Measurements from ENCODE around the gene SMAD3. TPM values are rescaled to one million over a fixed set of nuclear protein-coding genes. Genes with fewer than 3 reads are reported as not detected.

The SMAD3 gene
- total and polyA plus RNA-seq, 2 of the 4 experiments (the other 2 are of a cell fraction): 71.0 to 177 TPM

GRCh38 chr15:67179411-67179995, 114.1 kb downstream of the SMAD3 start (continued):
- TF ChIP-seq FOS (IDR thresholded peaks at IDR 0.05; ENCODE audit: low read depth, low read length) (no peak), ELK1 (IDR thresholded peaks at IDR 0.05; ENCODE audit: borderline replicate concordance, low read depth, low read length) (no peak)

- peak overlapping the region; percentile 36; the same call in 2 of the 3 replicates for H2BK15ac ChIP-seq (ENCODE audit: low read depth, low read length)
- H4K20me1 ChIP-seq (ENCODE audit: insufficient read depth, low read length): peaks cover 6% of the 10 kb centered on the region
- H2BK20ac ChIP-seq (ENCODE audit: low read depth, low read length): peak overlapping the region; percentile 97
- peak overlapping the region; percentile 84 for H2AK5ac ChIP-seq (ENCODE audit: low read depth, low read length)
- in situ Hi-C loops (cut with MboI; ENCODE audit: low sequenced_read_pairs) (no loop called here), intact Hi-C loops (cut with micrococcal nuclease) (no loop called here), dilution Hi-C loops (cut with HindIII; ENCODE audit: low sequenced_read_pairs, unreplicated experiment) (no loop called here)
- H3K18ac ChIP-seq (ENCODE audit: low read depth, low read length): peak overlapping the region; percentile 78
- WGBS, 2 experiments (ENCODE audit: extremely low coverage in 2 of 2, insufficient read length in 1 of 2): 98% methylated on average over 5 of the region's 11 CpGs; no CpG with 5 or more reads in 1 of the 2 experiments
- 0 out of 2 replicates have a peak overlapping the region, but pooled peaks have one; percentile 68 for H3K56ac ChIP-seq (ENCODE audit: extremely low read depth, insufficient read depth, low read length)
- peaks cover 75% of the 10 kb centered on the region for H3K36me3 ChIP-seq (ENCODE audit: control insufficient read depth, insufficient read depth, low read length)
- H3K9me1 ChIP-seq (ENCODE audit: insufficient read depth, low read length): peaks cover 64% of the 10 kb centered on the region
- H2AFZ ChIP-seq (replicated peaks; ENCODE audit: low read length, poor library complexity): no peak overlapping the region
- H2BK120ac ChIP-seq (ENCODE audit: low read depth, low read length): peak overlapping the region; percentile 97
- peaks cover 64% of the 10 kb centered on the region for H3K4me1 ChIP-seq (ENCODE audit: control insufficient read depth, insufficient read depth, low read length)
- H4K91ac ChIP-seq (ENCODE audit: insufficient read depth, low read depth, low read length): peak overlapping the region; percentile 87
- CTCF ChIA-PET: no interaction called here
- H4K8ac ChIP-seq (ENCODE audit: low read depth in 2 of 2, low read length in 2 of 2): peak overlapping the region; percentile 35 to 96; a peak in 3 of 4 replicates
- no peak overlapping the region for H3K4me2 ChIP-seq (ENCODE audit: low read depth, low read length)
- peak overlapping the region; percentile 90 for H3K27ac ChIP-seq (ENCODE audit: insufficient read depth, low read length)
- BruUV-seq (replicated peaks): TSS peak; percentile 1
- POLR2A ChIA-PET (ENCODE audit: unreplicated experiment): no interaction called here
- H3K9ac ChIP-seq (ENCODE audit: low read depth, low read length): peak overlapping the region; percentile 25; the same call in 1 of the 2 replicates
- ATAC-seq (ENCODE audit: low read depth) (no peak), DNase-seq (no peak)
- no peaks in the 10 kb centered on the region for H3K27me3 ChIP-seq (ENCODE audit: control insufficient read depth, insufficient read depth, low read length)
- H2BK5ac ChIP-seq (ENCODE audit: low read depth, low read length, poor library complexity, severe bottlenecking): peak overlapping the region; percentile 92
- H3K79me1 ChIP-seq (ENCODE audit: low read depth in 1 of 2, low read length in 2 of 2): peaks cover 63 to 91% of the 10 kb centered on the region in 2 experiments
- peak overlapping the region; percentile 95 for H3K4ac ChIP-seq (ENCODE audit: low read depth, low read length)
- H3K9me3 ChIP-seq (ENCODE audit: control insufficient read depth, insufficient read depth, low read length): no peaks in the 10 kb centered on the region
- H3K14ac ChIP-seq (replicated peaks; ENCODE audit: low read depth, low read length): peak overlapping the region; percentile 66
- peak overlapping the region; percentile 59 for H4K5ac ChIP-seq (ENCODE audit: low read depth, low read length)
- H2AK9ac ChIP-seq (replicated peaks; ENCODE audit: low read depth, low read length, poor library complexity): peak overlapping the region; percentile 8
- H3K4me3 ChIP-seq (ENCODE audit: insufficient read depth, low read depth, low read length): no peak overlapping the region
- peak overlapping the region; percentile 98 for H3K23ac ChIP-seq (ENCODE audit: low read depth, low read length)
- TF ChIP-seq RAD21 (IDR thresholded peaks at IDR 0.05; ENCODE audit: low read length) (no peak), MAFK (IDR thresholded peaks at IDR 0.05; ENCODE audit: low read depth, low read length) (no peak), NFE2L2 (IDR thresholded peaks at IDR 0.05; ENCODE audit: low read depth, low read length) (no peak), RCOR1 (IDR thresholded peaks at IDR 0.05; ENCODE audit: insufficient replicate concordance, low read length) (no peak), ELK1 (IDR thresholded peaks at IDR 0.05; ENCODE audit: borderline replicate concordance, low read depth, low read length) (no peak), MXI1 (IDR thresholded peaks at IDR 0.05; ENCODE audit: borderline replicate concordance, low read depth, low read length) (no peak), CTCF (conservative IDR thresholded peaks at IDR 0.05; ENCODE audit: low read depth, low read length) (no peak), FOS (IDR thresholded peaks at IDR 0.05; ENCODE audit: low read depth, low read length) (no peak), POLR2A (IDR thresholded peaks at IDR 0.05; ENCODE audit: low read depth, low read length) (no peak), USF2 (IDR thresholded peaks at IDR 0.05; ENCODE audit: low read depth, low read length) (no peak), RFX5 (IDR thresholded peaks at IDR 0.05; ENCODE audit: low read depth, low read length) (no peak)
Observed at GRCh38 chr15:67180035-67180434, 114.6 kb downstream of the SMAD3 start.
